Body of pancreas (tissue), 4 donors: ENCODE results near the gene ADAMTSL5. TPM values are rescaled to one million over a fixed set of nuclear protein-coding genes. Genes with fewer than 3 reads are reported as not detected.

Source experiments
- ATAC-seq: fragments of 150-250 bp; one replicate; pipeline ENCODE4 v1.9.1; 2016
- DNase-seq, 4 donors: peaks; one replicate each; pipeline ENCODE4 v3.0.0-alpha.2; 2019
- H3K27ac ChIP-seq, 4 donors: fragments of 200-600 bp; sonication (generic); 1 replicate in 3 of 4; 2 replicates in 1 of 4; pipeline versions ENCODE4 v1.5.1 to v1.6.1; 2016 to 2019; ENCODE audit warnings: mild to moderate bottlenecking in 1 of 4, mixed read lengths in 1 of 4, moderate library complexity in 1 of 4
- H3K27me3 ChIP-seq, 2 donors: fragments of 200-600 bp; sonication (generic); one replicate each; pipeline ENCODE4 v1.6.0; 2016; ENCODE audit warnings: mild to moderate bottlenecking in 1 of 2
- H3K36me3 ChIP-seq, 2 donors: fragments of 200-600 bp; sonication (generic); replicated peaks in 1 of 2; 2 replicates each; pipeline ENCODE4 v1.5.1; 2016; ENCODE audit warnings: low read depth in 2 of 2; ENCODE audit not compliant: insufficient read depth in 1 of 2
- H3K4me1 ChIP-seq: fragments of 200-600 bp; sonication (generic); one replicate; pipeline ENCODE4 v1.6.0; 2016
- H3K4me3 ChIP-seq, 2 donors: fragments of 200-600 bp; sonication (generic); 1 replicate in 1 of 2; 2 replicates in 1 of 2; pipeline ENCODE4 v1.5.1; 2016 to 2019
- H3K9me3 ChIP-seq, 3 donors: fragments of 200-600 bp; sonication (generic); 1 replicate in 2 of 3; 2 replicates in 1 of 3; pipeline ENCODE4 v1.5.1; 2016
- POLR2A ChIP-seq, 3 donors: fragments of 450-650 bp; IDR thresholded peaks; one replicate each; pipeline ENCODE4 v1.6.1; 2016; ENCODE audit warnings: antibody characterized with exemption in 3 of 3, mild to moderate bottlenecking in 2 of 3
- WGBS, 2 donors: methylation state at CpG; one replicate each; pipeline ENCODE4 v1.1.5; 2017; 5-methylcytosine and 5-hydroxymethylcytosine counted together
- intact Hi-C: fragments of 100-400 bp; cut with DNase I; formaldehyde crosslinking; loops from one replicate; pipeline ENCODE4 v1.15.1; 2023
- total RNA-seq, 2 donors: library from RNA; depleted of rRNA; stranded (reverse); fragments of >200 nt; gene quantifications; one replicate each; pipeline ENCODE4 v1.1.0, GENCODE V29; 2016
- TF ChIP-seq, protein P1 (sequence below), 7 experiments: fragments of 450-650 bp in 4 of 7; fragments of 200-600 bp in 3 of 7; sonication (generic) in 3 of 7; IDR thresholded peaks; one replicate each; pipeline ENCODE4 v1.5.1; 2016 to 2019; ENCODE audit warnings: antibody characterized with exemption in 7 of 7

Gene ADAMTSL5
- total RNA-seq, 2 donors from 2014 or later = 1.3 TPM; not detected in 1

DNA sequence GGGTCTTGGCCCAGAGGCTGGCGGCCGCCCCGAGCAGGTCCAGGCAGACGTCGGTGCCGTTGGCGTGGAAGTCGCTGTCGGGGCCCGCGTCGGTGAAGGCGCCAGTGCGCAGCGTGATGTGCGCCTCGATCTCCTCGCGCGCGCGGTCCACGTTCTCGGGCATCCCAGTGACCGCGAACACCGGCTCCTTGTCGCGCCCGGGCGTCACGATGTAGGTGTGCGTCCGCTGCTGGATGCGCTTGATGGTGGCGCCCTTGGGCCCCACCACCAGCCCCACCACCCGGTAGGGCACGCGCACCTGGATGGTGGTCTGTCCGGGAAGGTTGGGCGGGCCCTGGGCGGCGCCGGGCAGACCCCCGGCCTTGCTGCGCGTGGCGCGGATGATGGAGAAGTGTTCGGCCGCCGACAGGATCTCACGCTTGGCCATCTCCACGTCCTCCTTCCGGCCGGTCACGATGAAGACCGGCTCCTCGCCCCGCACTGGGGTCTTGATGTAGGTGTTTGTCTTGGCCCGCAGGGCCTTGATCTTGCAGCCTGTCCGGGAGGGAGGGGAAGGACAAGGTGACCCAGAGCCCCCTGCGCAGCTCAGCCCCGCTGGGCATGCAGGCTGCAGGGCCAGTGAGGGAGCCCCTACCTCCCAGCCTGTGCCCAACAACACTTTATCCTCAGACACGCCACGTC lies 43.7 kb upstream of the ADAMTSL5 start:
- Histone ChIP-seq H3K27ac (no peak overlapping the region), H3K4me1 (no peaks in the 10 kb centered on the region), H3K4me3 (no peak overlapping the region), H3K36me3 (no peaks in the 10 kb centered on the region), H3K27me3 (no peaks in the 10 kb centered on the region), H3K9me3 (no peaks in the 10 kb centered on the region)
- intact Hi-C loops = no loop called here
- ATAC-seq (no peak), DNase-seq (no peak)
- TF ChIP-seq, protein P1, sequence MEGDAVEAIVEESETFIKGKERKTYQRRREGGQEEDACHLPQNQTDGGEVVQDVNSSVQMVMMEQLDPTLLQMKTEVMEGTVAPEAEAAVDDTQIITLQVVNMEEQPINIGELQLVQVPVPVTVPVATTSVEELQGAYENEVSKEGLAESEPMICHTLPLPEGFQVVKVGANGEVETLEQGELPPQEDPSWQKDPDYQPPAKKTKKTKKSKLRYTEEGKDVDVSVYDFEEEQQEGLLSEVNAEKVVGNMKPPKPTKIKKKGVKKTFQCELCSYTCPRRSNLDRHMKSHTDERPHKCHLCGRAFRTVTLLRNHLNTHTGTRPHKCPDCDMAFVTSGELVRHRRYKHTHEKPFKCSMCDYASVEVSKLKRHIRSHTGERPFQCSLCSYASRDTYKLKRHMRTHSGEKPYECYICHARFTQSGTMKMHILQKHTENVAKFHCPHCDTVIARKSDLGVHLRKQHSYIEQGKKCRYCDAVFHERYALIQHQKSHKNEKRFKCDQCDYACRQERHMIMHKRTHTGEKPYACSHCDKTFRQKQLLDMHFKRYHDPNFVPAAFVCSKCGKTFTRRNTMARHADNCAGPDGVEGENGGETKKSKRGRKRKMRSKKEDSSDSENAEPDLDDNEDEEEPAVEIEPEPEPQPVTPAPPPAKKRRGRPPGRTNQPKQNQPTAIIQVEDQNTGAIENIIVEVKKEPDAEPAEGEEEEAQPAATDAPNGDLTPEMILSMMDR (IDR thresholded peaks at IDR 0.05) = no peak
- no peak for TF ChIP-seq POLR2A (IDR thresholded peaks at IDR 0.05)
- WGBS, 2 donors = 95 to 98% methylated on average over 28 to 66 of the region's 66 CpGs

DNA sequence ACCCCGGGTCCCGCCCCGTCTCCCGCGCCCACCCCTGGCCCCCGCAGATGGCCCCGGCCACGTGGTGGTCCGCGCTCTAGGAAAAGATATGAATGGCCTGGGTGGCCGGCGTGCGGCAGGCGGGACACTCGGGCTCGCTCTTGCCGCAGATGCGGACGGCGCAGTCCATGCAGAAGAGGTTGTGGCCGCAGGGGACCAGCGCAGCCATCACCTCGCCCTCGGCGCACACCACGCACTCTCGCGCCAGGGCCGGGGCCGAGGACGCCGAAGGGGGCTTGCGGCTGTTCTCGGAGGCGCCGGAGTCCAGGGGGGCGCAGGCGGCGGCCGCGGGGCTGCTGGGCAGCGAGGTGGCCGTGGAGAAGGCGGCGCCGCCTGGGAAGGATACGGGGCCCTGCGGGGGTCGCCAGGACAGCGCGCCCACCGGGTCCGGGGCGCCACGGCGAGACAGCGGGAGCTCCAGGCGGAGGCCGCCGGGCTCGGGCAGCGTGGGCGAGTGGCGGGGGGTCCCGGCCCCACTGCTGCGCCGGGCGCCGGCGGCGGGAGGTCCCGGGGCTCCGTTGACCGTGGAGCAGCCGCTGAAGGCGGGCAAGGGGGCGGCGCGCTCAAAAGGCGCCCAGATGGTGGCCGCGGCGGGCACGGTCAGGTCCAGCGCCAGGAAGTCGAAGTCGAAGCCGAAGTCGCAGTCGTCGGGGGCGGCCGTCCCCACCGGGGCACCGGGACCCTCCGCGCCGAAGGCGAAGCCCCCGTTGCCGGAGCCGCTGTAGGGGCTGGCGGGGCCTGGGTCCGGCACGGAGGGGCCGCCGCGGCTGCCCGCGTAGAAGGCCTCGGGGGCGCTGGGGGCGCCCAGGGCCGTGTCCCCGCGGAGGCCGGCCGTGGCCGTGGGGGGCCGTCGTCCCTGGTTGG lies 42.9 kb upstream of the ADAMTSL5 start:
- intact Hi-C loops = no loop called here
- Histone ChIP-seq H3K4me1 (no peaks in the 10 kb centered on the region), H3K27me3 (no peaks in the 10 kb centered on the region), H3K27ac (no peak overlapping the region), H3K4me3 (no peak overlapping the region), H3K36me3 (no peaks in the 10 kb centered on the region), H3K9me3 (no peaks in the 10 kb centered on the region)
- 89 to 94% methylated on average over 9 to 55 of the region's 121 CpGs for WGBS, 2 donors
- no peak for TF ChIP-seq POLR2A (IDR thresholded peaks at IDR 0.05)
- TF ChIP-seq, protein P1 (IDR thresholded peaks at IDR 0.05) = no peak
- DNase-seq (no peak), ATAC-seq (peak; percentile 19)

DNA sequence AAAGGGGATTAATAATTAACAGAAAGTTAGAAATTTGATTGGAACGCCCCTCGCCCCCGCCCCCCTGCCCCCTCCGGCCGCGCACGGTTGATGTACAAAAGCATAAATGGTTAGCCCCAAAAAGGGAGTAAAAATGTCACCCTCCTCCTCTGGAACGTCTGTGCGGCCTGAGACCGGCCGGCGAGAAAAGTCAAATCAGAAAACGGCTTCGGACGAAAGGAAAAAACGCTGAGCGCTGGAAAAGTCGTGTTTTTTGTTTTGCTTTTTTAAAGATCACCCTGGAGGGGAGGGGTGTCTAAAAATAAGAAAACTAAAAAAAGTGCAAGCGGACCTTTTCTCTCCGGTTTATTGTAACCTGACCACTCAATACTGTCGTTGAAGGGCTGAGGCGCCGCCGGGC lies 42.1 kb upstream of the ADAMTSL5 start:
- Histone ChIP-seq H3K9me3 (no peaks in the 10 kb centered on the region), H3K27ac (no peak overlapping the region), H3K4me1 (no peaks in the 10 kb centered on the region), H3K4me3 (no peak overlapping the region), H3K27me3 (no peaks in the 10 kb centered on the region), H3K36me3 (no peaks in the 10 kb centered on the region)
- TF ChIP-seq, protein P1 (IDR thresholded peaks at IDR 0.05) = no peak
- no peak for TF ChIP-seq POLR2A (IDR thresholded peaks at IDR 0.05)
- DNase-seq (no peak), ATAC-seq (no peak)
- WGBS, 2 donors = 81 to 87% methylated on average over 24 of the region's 24 CpGs
- intact Hi-C loops = no loop called here

DNA sequence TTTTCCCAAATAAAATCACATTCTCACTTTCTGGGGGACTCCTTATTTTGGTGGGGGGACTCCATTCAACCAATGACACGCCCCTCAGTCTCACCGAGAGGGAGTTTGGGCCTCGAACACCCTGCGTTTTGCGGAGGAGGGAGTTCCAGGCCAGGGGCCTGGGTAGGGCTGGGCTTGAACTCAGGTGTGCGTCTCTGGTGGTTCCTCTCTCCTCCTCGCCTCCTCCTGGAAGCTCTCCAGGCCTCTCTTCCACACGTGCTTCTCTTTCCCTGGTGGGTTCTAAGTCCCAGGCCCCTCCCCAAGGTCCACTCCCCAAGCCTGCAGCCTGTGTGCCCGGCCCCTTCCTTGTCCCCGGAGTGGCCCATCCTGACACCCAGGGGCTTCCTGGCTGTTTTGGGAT lies 40.6 kb upstream of the ADAMTSL5 start:
- no peak overlapping the region for H3K4me3 ChIP-seq
- H3K4me1 ChIP-seq = no peaks in the 10 kb centered on the region
- ATAC-seq = no peak
- WGBS, 2 donors = 86 to 89% methylated on average over 10 of the region's 10 CpGs
- TF ChIP-seq POLR2A (IDR thresholded peaks at IDR 0.05) = no peak
- TF ChIP-seq, protein P1 (IDR thresholded peaks at IDR 0.05) = no peak
- H3K36me3 ChIP-seq = no peaks in the 10 kb centered on the region
- H3K27ac ChIP-seq = no peak overlapping the region
- DNase-seq = no peak
- intact Hi-C loops = no loop called here
- no peaks in the 10 kb centered on the region for H3K9me3 ChIP-seq
- no peaks in the 10 kb centered on the region for H3K27me3 ChIP-seq
